Activated CD8-positive, alpha-beta memory T cell treated with anti-CD3 and anti-CD28 coated beads for 4 hours (primary cell): ENCODE measurements around the gene HELQ.
"Not testable (repeated sequence)": the region's sequence is repeated elsewhere in the genome, so short reads cannot be mapped to it uniquely, and the experiment has no call there.

Experiments
- DNase-seq, 2 donors: peaks; one replicate each; pipeline ENCODE4 v3.0.0-alpha.2; 2020; ENCODE audit warnings: low read depth in 2 of 2

Gene HELQ

DNA sequence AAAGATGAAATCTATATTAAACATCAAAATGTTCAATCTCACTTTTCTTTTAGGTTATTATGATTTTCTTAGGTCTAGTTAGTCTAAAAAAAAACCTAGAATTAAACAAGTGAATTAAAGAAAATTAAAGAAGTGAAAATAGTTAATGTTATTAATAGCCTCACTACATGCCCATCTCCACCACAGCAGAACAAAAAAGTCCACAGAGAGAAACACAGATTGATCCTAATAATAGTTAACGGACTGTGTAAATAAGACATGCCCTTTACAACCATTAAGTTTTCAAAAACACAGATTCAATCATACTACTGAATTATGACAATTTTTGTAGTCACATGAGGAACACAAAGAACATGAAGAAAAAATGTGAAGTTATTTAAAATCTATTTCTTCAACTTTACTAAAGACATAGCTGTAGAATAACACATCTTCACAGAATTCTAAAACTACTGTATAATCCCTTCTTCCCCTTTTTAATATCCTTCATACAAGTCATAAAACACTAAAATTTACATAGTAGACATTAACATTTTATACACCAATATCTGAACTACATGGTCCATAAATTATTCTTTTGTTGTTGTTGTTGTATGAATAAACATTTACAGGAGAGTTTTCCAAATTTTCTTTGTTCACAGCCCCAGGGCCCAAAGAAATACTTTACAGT lies 15.3 kb downstream of the HELQ start:
- DNase-seq, result no peak

DNA sequence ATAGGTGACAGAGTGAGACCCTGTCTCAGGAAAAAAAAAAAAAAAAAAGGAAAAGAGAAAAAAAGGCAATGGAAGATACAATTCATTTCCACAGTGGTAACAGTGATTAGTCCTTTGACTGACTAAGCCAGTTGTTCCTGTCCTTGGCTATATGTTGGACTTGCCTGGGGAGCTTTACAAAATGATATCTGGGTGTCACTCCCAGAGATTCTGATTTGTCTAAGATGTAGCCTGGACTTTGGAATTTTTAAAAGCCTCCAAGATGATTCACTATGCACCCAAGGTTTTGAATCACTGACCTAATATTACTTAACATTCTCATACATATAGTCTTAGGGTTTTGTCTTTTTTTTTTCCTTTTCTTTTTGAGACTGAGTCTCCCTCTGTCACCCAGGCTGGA lies 16.9 kb downstream of the HELQ start:
- no peak for DNase-seq

DNA sequence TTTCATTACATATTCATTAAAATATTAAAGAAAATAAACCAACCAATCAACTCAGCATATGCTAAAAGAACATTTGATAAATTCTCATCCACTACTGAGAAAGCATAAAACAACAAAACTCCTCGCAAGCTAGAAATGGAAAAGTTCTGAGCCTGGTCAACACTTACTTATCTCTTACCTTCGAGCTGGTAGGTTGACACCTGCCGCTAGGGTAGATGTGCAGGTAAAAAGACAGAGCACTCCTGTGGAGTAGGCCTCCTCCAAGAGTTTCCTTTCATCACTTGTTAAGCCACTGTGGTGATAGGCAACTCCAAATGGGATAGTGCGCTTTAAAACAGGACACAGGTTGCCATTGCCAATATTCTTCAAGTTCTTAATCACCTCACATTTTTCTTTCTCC lies 18.9 kb downstream of the HELQ start:
- no peak for DNase-seq

DNA sequence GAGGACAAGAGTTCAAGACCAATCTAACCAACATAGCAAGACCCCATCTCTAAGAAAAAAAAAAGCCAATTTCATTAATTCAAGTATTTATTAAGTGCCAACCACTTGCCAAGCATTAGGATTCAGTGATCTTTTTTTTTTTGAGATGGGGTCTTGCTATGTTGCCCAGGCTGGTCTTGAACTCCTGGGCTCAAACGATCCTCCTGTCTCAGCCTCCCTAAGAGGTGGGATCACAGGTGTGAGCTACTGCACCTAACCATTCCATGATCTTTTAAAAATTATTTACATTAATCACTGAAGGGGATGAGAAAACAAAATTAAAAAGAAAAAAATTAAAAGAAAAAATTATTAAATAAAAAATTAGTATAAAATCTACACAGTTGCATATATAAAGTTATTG lies 24.4 kb downstream of the HELQ start:
- DNase-seq, result no peak

DNA sequence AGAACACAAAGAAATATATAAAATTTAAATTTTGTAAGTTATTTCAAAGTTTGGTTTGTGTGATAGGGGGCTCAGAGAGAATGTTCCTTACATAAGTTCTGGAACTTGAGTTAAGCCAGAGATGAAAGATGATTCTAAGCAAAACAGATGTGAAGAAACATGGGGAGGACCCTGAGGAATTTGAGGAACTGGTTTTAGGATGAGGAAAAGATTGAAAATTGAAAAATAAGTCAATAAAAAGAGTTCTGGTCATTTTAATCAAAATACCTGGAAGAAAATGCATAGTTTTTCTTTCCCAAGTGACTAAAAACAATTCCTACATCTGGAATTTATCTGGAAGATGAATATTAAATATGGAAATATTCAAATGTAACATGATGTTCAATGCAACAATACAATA lies 37.4 kb downstream of the HELQ start:
- no peak for DNase-seq

DNA sequence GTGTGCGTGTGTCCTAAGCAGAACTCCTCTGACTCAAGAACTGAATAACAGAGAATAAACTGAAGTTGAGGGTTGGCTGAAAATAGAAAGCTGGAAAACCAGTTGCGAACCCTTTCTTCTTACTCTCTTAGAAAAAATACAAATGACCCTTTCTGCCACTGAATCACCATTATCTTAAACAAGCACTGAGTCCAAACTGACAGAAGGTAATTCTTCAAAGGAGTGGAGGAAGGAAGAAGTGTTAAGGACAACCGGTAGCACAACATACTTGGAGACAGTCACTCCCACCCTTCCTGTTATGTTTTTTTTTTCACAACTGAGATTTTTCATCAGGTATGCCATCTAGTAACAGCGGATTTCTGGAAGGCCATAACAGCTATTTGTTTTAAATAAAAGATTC lies 38.1 kb downstream of the HELQ start:
- DNase-seq, result no peak

DNA sequence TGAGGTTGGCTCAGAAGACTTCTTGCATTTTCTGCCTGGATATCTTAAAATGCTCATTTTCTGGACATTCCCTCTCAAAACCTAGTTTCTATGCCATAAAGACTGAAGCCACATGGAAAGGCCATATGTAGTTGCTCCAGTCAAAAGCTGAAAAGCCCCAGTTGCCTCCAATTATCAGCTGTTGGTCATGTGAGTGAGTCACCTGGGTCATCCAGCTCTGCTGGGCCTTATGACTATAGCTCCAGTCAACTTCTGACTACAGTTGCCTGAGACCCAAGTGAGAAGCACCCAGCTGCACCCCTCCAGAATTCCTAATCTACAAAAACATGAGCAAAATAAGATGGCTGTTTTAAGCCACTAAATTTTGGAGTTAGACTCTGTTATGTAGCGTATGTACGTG lies 41.9 kb downstream of the HELQ start:
- DNase-seq, result no peak

DNA sequence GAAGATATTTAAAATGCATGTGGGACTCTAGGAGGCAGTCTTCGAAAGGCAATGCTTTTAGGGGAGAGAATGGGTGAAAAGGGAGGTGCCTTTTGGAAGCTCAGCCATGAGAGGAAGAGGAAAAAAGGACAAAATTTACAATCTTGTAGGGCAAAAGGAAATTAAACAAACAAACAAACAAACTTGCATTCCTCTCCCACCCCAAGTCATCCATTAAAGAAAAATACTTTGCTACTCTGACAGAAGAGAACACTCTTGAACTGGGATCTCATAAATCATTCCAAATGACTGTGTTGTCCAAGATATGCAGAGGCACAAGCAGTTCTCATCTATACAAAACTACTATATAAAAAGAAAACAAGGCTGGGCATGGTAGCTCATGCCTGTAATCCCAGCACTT lies 46.7 kb downstream of the HELQ start:
- DNase-seq, result no peak

DNA sequence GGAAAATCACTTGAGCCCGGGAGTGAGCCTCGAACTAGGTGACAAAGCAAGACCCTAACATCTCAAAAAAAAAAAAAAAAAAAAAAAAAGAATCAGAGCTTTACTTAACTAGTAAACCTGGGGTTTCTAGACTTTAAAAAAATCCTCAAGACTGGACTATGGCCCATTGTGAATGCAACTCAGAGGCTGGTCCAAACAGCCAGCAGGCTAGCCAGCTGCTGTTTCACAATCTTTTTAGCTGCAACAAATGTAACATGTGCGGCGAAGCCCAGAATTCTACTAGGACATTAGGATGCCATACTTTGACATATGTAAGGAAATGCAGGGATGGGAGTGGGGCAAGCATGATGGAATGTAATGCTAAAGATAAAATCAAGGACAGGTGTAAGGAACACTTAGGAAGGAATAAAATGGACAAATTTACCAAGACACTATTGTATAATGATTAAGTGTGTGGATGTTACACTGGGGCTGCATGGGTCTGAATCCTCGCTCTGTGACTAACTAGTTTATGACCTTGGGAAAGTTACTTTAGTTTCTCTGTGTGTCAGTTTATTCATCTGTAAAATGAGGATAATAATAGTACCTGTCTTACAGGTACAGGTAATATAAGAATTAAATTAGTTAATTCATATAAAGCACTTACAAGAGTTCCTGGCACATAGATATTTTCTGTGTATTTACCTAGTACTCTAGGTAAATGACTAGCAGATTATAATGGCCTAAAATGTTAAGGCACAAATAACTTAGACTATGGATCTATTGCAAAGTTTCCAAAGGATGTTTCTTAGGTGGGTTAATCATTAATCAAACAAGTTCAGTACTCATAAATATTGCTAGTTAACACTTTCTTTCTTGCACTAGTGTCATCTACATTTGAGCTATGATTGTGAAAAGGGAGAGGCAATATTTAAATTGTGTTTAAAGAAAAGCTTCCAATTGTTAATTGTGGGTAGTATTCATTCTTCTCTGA lies 49.5 kb downstream of the HELQ start:
- no peak for DNase-seq

DNA sequence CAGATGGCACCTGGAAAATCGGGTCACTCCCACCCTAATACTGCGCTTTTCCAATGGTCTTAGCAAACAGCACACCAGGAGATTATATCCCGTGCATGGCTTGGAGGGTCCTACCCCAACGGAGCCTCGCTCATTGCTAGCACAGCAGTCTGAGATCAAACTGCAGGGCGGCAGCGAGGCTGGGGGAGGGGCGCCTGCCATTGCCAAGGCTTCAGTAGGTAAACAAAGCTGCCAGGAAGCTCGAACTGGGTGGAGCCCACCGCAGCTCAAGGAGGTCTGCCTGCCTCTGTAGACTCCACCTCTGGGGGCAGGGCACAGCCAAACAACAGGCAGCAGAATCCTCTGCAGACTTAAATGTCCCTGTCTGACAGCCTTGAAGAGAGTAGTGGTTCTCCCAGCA lies 57.5 kb downstream of the HELQ start:
- DNase-seq, result not testable (repeated sequence)

DNA sequence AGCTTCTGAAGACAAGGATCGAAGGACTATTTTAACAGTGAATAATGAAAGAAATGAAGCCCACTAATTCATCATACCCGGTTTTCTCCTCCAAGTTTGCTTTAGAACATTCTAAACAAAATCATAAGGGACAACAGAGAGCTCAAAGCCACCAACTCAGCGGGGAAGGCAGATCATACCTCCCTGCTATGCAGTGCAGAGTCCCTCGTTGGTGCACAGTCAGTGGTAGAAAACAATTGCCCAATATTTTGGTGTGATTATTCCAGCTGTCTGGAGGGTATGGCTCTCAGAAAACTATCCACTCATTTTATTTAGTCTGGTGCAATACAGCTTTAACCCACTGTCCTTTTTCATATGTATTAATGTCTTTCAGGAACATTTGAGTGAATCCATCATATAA lies 61.7 kb downstream of the HELQ start:
- no peak for DNase-seq

DNA sequence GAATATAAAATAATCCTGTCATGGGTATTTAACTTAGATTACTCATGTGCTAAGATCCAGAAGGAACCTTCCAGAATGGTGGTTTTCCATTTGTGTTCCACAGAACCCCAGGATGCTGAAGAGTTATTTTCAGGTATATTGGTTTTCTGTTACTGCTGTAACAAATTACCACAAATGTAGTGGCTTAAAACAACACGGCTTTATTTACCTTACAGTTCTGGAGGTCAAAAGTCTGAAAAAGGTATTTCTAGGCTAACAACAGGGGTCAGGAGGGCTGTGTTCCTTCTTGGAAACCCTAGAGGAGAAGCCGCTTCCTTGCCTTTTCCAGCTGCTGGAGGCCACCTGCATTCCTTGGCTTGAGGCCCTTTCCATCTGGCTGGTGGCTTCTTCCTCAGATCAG lies 63.1 kb downstream of the HELQ start:
- DNase-seq, result no peak

DNA sequence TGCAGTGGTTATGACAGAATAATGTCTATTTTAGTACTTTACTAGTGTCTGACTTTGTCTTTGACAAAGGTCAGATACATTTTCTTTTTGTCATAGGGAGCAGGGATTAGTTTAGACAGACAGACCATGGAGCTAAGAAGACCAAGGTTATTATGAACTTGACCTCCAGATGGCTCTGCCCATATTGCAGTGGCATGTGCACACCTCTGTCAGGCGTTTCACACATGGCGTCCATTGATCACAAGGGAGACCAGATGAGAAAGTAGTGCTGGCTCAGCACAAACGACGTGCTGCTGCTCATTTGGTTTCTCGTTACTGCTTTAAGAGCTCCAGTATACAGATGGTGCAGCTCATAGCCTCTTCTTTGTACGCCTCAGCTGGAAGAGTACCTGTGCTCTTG lies 64.7 kb downstream of the HELQ start:
- DNase-seq, result no peak

DNA sequence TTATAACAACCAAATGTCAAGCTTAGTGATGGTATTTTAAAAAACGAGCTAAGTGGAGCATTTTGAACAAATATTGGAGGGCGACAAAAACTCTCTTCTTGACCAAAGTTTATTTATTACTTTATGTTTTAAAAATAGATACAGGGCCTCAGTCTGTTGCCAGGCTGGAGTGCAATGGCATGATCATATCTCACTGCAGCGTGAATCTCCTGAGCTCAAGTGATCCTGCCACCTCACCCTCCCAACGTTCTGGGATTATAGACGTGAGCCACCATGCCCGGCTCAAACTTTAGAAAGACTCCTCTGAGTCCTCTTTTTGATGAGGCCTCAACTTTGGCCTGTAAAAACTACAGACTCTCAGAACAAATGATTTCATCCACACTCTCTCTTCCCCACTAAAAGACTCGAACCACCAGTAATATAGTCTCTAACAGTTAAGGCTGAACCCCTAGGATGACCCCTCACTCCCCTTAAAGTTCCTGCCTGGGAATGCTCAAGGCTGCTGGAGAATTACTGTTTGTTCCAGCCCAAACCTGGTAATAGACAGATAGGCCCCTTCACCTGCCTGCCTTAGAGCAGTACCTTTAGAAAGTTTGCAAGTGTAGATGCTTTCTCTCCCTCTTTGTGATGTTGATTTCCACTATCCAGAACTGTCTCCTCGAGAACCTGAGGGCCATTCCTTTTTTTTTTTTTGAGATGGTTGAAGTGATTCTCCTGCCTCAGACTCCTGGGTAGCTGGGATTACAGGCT lies 65.7 kb downstream of the HELQ start:
- no peak for DNase-seq

DNA sequence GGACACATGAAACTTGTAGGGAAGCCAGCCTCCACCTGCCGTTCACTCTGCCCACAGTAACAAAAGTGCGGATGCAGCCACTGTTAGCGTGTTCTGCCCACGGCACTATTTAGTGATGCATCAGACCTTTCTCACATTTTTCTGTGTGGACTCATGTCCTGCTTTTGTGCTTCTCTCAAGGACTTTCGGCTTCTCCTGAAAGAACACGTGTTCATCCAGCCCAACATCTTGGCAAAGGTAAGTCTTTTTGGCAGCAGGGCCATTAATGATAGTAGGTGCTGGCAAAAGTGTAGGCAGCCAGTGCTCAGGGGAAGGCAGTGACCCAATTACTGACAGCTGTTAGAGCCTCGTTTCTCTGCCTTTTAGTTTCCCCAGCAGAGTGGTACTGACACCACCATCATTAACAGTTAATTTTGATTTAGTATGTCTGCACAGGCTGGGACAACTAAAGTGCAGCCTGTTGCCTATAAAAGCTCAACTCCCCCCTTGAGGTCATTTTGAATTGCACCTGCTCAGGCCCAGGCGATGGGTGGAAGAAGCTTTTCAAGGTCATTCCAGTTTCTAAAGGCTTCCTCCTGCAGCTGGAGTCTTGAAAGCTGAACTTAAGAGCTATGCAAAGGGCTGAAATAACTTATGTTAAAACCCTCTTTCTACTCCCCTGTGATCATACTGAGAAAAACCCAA lies 66.4 kb downstream of the HELQ start:
- no peak for DNase-seq

DNA sequence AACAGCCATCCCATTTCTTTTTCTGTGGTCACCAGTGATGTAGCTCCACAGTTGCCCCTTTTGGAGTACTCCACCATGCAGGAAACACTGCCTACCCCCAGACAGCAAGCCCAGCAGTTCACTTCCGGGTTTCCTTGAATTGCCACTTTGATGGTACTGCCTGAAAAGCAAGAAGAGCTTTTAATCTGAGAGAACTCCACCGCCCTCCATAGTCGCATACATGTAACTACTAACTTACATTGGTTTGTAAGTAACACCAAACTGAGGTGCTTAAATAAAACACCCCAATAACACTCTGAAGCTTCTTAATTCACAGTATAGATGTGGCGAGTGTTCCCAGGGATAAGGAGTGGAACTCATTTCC lies 67.3 kb downstream of the HELQ start:
- no peak for DNase-seq

DNA sequence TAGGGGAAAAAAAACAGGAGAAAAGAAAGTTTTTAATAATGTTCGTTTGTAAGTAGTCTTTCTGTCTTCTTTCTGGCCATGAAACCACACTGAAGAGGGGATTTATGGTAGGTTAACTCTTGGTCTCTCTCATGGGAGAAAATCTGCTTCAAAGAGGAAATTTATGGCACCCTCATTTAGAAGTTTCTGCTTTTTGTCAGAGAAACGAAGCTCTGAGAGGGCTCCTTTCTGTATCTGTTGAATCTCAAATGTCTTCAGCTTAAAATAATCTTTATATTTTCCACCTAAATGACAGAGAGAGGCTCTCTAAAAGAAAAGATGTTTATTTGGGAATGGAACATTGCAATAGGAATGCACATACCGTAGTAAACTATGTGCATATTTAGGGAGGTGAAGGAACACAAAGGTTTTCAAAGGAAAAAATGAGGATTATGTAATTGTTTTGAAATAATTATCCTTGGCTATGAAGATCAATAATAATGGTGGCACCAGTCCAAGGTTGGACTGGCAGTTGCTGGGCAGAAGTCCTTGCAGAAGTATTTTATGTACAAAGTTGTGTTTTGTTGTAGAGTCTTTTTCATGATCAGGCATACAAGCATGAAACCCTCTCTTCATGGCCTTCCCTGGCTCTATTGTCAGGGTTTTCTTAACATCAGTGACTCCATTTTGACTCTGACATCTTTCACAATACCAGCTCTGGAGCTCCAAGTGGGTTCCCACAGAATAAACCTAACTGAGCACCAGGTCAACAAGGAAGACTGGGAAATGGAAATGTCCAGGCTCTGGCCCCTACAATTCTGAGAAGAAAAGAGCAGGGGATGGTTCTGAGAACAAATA lies 67.9 kb downstream of the HELQ start:
- DNase-seq, result no peak

DNA sequence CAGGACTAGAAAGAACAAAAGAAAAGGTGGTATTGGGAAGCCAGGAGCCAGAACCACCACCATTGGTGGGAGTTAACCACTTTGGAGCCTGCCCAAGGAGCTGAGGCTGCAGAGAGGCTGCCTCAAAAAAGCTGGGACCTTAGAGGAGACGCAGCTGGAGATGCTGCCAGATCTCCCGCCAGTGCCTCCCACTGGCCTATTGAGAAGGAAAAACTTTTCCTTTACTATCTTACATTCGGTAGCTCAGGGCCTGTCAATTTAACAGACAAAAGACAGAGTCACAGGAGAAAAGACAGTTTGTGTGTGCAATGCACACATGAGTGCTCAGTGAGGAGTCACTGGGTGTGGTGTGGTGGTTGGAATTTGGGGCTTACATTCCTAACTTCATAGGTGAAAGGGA lies 68.6 kb downstream of the HELQ start:
- no peak for DNase-seq

DNA sequence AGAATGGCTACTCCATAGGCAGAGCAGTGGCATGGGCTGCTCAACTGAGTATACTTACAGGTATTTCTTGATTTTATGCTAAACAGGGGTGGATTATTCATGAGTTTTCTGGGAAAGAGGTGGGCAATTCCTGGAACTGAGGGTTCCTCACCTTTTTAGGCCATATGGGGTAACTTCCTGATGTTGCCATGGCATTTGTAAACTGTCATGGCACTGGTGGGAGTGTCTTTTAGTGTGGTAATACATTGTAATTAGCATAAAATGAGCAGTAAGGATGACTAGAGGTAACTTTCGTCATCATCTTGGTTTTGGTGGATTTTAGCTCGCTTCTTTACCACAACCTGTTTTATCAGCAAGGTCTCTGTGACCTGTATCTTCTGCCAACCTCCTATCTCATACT lies 72.8 kb downstream of the HELQ start:
- DNase-seq, result no peak

DNA sequence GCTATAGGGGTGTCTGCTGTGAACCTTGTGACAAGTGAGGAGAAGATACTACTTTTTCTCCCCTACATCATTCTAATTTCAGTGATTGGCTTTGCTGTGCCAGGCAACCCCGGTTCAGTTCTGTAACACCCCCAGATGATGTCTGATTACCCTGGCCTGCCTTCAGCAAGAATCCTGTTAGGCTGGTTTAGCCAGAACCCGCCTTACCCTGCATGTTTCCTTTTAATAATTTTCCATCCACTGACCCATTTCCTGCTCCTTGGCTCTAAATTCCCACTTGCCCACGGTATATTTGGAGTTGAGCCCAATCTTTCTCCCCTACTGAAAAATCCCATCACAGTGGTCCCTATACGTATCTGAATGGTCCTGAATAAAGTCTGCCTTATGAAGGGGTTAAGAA lies 74.5 kb downstream of the HELQ start:
- DNase-seq, result no peak

DNA sequence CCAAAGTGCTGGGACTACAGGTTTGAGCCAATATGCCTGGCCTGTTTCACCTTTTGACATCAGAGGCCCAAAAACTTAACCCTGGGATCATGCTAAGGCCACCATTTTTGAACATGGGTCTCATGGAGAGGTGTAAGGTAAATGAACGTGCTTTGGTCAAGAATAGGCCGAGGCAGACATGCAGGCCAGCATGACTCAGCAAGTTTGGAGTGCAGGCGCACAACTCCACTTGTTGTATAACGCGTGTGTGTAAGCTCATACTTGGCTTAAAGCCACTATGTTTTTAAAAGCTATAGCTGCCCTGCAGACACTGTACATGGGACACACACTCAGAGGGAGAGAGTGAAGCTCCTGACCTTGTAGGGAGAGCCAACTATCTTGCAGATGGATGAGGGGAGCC lies 77.2 kb downstream of the HELQ start:
- DNase-seq, result no peak
